GM13977 (cell line): Measurements from ENCODE around the gene IFT172.

Source experiments
- DNase-seq: peaks from one replicate; pipeline ENCODE4 v3.0.0; 2012; ENCODE audit warnings: low spot score
- CTCF ChIP-seq: IDR thresholded peaks from 2 replicates; pipeline ENCODE4 v1.5.1; 2012; ENCODE audit warnings: mild to moderate bottlenecking, control low read depth; ENCODE audit not compliant: insufficient read depth; ENCODE audit errors: extremely low read depth, missing control alignments
- in situ Hi-C: fragments of 300-500 bp; cut with MboI; formaldehyde crosslinking; loops from one replicate; pipeline ENCODE4 v1.12.0; 2022; ENCODE audit warnings: low sequenced_read_pairs, low pct_unique_long_range_greater_than_20kb, mixed read lengths, inconsistent platforms; ENCODE audit not compliant: unreplicated experiment

IFT172 gene

GRCh38 chr2:27501042-27501441, 11.5 kb upstream of the IFT172 start:
- no peak for TF ChIP-seq CTCF
- no peak for DNase-seq
- in situ Hi-C loops = no loop called here

GRCh38 chr2:27498975-27499374, 9.4 kb upstream of the IFT172 start:
- in situ Hi-C loops = no loop called here
- no peak for TF ChIP-seq CTCF
- DNase-seq = no peak

GRCh38 chr2:27497288-27497627, 7.7 kb upstream of the IFT172 start:
- no peak for DNase-seq
- in situ Hi-C loops = no loop called here
- no peak for TF ChIP-seq CTCF

GRCh38 chr2:27496357-27497287, 7.1 kb upstream of the IFT172 start, which contains the start of gene GCKR:
TSS of gene GCKR (plus strand) at chr2:27496839. CDS start at chr2:27496905, 66 bp downstream.
- in situ Hi-C loops = no loop called here
- no peak for DNase-seq
- TF ChIP-seq CTCF = no peak

- in situ Hi-C loops = no loop called here
- TF ChIP-seq CTCF = no peak
- DNase-seq = no peak
These were observed 6.4 kb upstream of the IFT172 start for GRCh38 chr2:27495840-27496356.

- no peak for DNase-seq
- in situ Hi-C loops = no loop called here
- no peak for TF ChIP-seq CTCF
These were observed 5.5 kb upstream of the IFT172 start, which contains the start of gene FNDC4 for GRCh38 chr2:27494944-27495554. TSS of gene FNDC4 (minus strand) at chr2:27495200. CDS start at chr2:27494679, 521 bp downstream.
